IPS DF 19.7 (cell line): ENCODE data around the gene ALPL.

Experiments used
- DNase-seq: peaks from one replicate; pipeline ENCODE4 v3.0.0-alpha.2; 2013; ENCODE audit warnings: low read depth, low spot score

ALPL gene

DNA sequence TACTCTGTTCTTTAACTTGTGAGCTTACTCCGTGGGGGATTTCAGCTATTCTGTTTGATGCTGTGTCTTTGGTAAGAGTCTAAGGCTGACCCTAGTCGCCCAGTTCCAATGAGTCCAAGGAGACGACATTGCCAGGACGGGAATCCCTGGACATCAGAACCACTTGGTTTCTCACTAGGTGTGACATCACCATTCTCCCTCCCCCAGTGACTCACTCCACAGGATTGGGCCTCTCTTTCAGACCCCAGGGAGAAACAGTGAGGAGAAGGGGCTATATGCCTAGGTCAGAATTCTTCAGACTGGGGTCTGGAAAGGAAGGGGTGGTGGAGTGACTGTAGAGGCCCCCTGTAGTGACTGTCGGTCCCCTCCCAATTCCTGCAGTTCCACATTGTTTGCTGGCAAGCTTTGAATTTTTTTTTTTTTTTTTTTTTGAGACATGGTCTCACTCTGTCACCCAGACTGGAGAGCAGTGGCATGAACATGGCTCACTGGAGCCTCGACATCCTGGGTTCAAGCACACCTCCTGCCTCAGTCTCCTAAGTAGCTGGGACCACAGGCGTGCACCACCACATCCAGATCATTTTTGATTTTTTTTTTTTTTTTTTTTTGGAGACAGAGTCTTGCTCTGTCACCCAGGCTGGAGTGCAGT, 21.3 kb downstream of the ALPL start:
- DNase-seq, result no peak

DNA sequence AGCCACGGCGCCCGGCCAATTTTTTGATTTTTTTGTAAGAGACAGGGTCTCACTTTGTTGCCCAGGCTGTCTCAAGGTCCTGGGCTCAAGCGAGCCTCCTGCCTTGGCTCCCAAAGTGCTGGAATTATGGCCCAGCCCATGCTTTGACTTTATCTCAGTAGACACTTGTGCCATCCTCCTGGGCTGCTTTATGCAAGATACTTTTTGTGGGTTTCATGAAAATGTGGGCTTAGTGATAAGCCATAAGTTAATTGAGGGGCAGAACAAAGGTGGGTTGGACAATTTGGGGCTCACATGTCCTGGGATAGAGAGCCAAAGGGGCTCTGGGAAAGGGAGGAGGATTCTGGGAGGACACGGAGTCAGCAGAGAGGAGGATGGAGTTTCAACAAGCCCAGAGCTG, 22.0 kb downstream of the ALPL start:
- no peak for DNase-seq

DNA sequence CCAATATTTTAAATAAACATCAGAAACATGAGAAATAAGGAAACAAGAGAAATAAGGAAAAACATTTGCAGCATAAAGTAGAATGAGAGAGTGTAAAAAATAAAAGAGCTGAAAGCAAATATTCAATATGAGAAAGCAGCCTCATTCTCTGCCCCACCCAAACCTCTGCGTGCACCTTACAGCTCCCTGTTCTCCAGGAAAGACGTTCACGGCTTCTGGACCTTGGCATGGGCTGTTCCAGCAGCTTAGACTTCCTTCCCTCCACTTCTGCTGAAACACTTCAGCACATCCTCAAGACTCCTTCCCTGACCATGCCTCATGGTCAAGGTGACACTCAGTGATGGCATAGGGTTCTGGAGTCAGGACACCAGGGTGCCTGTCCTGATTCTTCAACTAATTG, 23.3 kb downstream of the ALPL start:
- no peak for DNase-seq

DNA sequence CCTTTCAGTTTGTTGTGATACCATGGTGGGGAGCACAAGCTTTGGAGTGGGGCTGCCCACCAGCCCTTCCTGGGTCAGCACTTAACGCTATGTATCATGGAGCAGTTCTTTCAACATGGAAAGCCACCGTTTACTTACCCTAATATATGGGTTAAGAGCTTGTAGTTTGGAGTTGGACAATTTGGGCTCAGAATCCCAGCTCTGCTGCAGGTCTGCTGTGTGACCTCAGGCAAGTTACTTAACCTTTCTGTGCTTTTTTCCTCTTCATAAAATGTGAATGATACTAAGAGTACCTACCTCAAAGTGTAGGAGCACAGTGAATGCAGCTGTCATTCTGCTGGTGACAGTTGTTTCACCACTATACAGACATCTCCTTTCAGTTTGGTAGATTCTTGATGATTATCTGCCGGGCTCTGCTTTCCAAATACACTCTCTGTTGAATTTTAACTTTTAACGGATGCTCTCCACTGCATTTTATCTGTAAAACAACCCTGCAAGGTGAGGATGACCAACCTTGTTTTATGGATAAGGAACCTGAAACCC, 23.8 kb downstream of the ALPL start:
- no peak for DNase-seq

DNA sequence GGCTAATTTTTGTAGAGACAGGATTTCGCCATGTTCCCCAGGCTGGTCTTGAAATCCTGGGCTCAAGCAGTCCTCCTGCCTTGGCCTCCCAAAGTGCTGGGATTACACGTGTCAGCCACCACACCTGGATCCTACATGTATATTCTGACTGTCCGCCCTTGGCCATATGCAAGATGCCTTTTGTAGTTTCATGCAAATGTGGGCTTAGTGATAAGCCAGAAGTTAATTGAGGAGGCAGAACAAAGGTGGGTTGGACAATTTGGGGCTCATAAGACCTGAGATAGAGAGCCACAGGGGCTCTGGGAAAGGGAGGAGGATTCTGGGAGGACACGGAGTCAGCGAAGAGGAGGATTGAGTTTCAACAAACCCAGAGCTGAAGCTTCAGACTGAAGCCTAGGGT, 24.9 kb downstream of the ALPL start:
- DNase-seq, result no peak

DNA sequence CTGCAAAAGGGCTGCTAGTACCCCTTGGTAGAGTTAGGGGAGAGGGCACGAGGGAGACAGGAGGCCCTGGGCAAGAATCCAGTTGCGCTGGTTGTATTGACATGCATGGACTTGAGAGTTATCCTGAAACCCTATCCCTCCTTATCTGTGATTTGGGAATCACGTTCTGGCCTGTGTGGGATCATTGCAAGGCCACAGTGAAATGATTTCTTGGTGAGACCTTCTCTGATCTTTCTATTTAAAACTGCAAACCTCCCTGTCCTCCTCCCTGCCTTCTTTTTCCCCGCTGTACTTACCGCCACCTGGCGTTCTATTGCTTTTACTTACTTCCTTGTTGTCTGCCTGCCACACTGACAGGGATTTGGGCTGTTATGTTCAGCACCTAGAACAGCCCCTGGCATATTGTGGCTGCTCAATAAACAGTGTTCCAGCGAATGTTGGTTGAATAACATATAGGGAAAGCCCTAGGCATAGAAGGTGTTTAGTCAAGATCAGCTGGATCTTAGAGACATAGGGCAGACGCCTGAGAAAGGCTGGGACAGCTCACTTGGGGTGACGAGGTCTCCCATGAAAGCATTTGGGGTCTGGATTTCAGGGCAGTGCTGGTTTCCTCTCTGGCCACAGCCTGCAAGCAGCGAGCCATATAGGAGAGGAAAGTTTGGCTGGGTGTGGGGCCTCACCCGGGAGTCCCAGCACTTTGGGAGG, 25.6 kb downstream of the ALPL start:
- no peak for DNase-seq

DNA sequence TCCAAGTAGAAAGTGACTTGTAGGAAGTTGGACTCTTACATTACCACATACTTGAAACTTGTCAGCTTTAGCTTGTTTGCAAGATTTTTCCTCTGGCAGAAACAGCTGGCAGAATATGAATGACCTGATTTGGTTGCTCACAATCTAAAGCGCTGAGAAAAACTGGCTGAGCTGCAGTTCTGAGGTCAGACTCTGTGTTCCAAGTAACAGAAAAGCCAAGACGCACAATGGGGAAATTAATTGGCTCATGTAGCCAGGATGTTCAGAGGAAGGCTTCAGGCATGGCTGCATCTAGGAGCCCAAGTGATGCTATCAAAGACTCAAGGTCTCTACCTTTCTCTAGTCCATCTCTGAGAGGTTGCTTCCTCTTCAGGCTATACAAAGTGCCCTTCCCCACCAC, 27.0 kb downstream of the ALPL start:
- no peak for DNase-seq

DNA sequence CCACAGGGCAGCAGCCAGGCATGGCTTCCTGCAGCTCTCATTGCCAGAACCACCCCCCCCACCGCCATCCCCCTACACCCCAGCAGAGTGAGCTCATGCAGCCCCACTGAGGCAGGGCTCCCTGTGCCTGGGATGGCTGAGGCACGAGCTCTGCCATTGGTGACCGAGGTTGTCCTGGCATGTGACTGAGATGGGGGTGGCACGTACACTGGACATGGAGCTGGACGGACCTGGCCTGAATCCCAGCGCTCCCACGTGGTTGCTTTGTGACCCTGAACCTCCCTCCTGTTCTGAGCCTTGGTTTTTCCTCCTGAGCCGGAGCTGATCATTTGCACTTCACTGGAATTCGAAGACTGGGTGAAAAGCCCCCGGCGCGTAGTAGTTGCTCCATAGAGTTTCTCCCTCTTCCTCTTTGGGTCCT, 28.3 kb downstream of the ALPL start:
- no peak for DNase-seq

DNA sequence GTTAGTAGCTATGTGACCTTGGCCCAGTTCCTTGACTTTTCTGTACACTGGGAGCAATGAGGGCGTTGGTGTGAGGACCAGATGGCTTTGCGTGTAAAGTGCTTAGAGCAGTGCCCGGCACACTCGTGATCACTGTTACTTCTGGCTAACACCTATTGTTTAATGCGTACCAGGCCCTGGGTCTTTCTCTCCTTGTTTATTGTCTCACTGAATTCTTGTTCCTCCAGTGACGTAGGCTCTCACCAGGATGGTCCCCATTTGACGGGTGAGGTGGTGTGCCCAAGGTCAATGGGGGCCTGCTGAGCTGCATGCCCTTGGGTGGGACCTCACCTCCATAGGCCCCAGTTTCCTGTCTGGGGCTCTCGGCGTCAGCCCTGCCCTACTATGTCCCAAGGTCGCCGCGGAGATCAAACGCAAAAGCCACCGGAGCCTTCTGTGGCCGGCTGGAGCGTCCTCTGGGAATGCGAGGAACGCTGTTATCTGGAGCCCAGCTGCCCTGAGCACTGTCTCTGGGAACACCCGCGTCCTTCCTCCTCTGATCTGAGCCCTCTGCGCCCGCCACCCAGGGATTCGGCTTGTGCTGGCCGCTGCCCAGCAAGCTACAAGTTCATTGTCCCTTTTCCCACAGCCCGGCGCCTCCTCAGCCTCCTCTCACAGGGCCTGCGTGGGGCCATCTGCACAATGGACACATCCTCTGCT, 28.9 kb downstream of the ALPL start:
- no peak for DNase-seq

DNA sequence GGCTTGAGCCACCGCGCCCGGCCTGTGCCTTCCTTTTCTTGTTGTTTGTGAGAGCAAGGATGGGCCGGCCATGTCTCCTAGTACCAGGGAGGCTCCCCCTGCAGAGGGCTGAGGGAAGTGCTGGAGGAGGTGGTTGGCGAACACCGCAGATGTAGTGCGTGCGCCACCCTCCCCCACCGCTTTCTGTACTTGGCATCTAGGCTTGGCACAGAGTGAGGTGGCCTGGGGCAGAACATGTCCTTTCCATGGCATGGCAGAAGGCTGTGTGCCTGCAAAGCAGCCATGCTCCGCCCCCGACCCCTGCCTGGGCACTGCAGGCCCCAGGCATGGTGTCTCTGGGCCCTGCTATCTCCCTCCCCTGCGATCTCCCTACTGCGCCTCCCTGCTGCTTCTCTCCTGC, 30.7 kb downstream of the ALPL start:
- no peak for DNase-seq

DNA sequence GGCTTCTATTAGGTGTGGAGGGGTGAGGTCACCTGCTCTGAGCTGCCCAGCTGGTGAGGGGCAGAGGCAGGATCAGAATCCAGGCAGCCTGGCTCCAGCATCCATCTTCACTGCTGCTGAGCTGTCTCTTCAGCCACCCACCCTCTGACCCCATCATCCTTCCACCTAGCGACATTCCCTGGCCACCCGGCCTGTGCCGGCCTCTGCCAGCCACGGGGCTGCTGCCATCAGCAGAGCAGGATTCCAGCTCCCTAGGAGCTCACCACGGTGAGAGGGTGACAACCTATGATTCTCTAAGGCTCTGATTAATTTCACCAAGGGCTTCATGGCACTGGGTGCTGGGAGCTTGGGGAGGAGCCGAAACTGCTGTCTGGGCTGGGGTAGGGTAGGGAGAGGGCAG, 32.1 kb downstream of the ALPL start:
- no peak for DNase-seq

DNA sequence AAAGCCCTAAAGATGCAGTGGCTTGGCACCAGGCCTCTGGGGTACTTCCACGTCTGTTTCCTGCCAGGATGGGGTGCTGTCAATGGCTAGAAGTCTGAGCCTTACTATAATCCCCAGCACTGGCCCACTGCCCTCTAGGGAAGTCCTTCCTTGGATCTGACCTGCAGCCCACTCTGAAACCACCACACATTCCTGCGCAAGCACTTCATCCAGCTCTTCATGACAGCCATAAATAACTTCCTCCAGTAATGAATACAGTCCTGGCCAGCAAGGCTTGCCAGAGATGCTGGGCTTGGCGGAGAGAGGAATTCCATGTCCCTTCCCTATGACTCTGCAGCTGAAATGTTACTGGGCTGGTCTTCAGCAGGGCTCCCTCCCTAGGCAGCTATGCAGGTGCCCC, 32.6 kb downstream of the ALPL start:
- no peak for DNase-seq

DNA sequence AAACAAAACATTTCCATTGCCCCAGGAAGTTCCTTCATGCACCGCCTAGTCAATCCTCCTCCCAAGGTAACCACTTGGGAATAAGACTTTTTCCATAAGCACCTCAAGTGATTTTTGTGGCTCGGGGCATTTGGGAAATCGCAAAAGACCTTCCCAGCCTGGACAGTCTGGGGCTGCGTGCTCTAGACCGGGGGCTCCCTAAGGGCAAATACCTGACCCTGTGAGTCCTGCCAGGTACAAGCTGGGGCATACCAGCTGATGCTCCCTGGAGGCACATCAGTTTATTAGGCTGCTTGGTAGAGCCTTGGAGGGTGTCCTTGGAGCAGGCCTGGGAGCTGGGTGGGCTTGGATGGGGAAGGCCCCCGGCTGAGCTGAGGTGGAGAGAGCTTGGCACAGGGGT, 34.4 kb downstream of the ALPL start:
- no peak for DNase-seq

DNA sequence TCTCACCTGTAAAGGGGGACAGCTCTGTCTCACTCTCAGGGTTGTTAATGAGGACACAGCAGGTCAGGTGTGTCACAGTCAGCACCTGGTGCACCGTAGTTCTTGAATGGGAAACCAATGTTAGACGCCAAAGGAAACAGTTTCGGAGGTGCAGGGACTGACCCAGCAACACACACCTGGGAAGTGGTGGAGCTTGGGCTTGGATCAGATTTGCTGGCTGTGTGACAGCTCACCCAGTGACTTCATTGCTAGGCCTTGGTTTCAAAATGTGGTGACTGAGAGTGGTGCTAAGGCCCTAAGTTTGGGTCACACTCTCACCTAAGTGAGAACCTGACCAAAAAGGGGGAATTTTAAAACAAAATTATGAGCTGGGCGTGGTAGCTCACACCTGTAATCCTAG, 34.9 kb downstream of the ALPL start:
- no peak for DNase-seq

DNA sequence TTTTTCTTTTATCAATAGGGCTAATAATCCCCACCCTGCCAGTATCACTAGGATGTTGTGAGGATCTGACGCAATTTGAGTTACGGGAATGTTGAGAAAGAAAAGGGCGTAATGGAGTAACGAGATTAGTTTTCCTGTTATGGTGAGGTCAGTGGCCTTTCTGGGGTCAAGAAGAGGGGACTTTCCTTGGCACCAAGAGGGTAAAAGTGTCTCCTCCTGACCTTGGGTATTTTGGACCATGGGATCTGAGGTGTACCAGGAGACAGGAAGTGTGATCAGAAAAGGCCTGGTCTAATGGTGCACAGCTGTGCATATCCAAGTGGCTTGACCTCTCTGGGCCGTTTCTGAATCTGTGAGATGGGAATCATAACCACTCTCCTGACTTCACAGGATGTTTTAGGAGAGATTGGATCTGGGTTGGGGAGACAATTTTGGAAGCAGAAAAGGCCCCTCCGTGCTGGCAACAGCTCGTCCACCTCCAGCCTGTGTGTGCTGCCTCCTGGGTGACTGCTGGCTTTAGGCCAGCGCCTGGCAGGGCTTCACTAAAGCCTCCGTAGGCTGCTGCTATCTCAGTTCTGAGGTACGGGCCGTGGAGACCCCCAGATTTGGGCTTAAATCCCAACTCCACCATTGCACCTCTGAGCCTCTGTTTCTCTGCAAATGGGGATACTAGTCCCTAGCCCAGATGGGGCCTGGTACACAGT, 37.1 kb downstream of the ALPL start:
- no peak for DNase-seq

DNA sequence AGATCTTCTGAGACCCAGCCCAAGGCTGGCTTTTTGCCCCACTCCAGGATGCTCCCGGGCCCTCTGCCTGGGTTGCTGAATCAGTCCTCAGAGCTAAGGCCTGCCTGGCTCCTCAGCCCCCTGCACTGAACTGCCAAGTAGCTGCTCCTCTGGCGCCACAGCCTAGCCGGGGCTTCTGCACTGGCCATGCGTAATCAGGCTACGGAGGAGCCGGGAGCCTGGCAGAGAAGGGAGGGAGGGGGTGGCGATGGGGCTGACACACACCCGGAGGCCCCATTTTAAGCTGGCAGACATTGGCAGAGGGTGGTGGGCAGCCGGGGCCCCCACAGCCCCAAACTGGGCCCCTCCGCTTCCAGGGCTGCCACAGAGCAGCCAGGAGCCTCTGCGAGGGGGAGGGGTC, 38.7 kb downstream of the ALPL start:
- no peak for DNase-seq

DNA sequence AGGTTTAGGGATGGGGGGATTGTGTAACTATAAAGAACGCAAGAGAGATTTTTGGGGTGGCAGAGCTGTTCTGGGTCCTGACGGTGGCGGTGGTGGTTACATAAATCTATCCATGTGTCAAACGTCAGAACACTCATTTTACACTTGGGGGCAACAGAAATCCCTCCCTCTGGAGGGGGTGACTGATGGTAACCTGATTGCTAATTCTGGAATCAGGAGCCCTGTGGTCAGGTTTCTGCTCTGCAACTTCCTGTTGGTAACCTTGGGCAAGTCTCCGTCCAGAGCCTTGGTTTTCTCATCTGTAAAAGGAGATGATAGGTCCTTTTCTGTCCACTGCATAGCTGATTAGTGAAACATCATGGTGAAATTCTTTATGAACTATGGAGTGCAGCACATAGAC, 40.9 kb downstream of the ALPL start:
- no peak for DNase-seq

DNA sequence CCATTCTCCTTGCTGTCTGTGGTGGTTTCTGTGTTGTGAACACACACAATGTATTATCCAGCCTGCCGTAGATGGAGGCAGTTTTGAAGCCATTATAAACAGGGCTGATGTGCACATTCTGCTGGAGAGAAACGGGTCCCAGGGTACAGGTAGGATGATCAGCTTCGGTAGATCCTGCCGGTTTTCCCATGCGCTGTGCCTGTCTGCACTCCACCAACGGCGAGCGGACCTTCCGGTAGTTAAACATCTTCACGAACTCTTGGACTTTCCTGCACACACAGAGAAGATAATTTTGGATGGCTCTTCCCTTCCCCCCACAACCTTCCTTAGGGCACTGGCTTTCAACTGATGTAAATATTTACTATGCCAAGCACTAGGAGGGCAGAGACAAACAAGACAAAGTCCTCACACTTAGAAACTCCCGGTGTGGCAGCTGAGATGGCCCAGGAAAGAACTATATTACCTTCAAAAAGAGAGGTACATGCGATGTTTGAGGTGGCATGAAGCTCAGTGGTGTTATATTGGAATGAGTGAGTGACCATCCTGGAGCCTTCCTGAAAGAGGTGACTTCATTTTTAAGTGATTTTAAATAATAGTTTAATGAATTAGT, 41.7 kb downstream of the ALPL start:
- DNase-seq, result no peak

DNA sequence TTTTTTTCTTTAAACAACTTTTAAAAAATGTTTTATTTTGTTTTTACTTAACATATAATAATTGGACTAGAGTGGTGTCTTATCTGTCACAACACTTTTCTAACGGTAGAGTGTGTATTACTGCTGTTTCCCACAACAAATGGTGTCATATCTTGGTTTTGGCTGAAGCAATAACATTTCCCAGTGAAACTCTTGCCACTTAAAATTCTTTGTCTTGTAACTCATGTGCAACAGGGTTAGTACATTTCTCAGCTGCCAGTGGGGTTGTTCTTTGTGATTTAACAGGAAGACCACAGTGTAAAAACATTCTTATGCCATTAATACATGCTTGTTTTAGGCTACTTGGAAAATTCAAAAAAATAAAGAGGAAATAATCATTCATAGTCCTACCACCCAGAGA, 43.5 kb downstream of the ALPL start:
- DNase-seq, result no peak

DNA sequence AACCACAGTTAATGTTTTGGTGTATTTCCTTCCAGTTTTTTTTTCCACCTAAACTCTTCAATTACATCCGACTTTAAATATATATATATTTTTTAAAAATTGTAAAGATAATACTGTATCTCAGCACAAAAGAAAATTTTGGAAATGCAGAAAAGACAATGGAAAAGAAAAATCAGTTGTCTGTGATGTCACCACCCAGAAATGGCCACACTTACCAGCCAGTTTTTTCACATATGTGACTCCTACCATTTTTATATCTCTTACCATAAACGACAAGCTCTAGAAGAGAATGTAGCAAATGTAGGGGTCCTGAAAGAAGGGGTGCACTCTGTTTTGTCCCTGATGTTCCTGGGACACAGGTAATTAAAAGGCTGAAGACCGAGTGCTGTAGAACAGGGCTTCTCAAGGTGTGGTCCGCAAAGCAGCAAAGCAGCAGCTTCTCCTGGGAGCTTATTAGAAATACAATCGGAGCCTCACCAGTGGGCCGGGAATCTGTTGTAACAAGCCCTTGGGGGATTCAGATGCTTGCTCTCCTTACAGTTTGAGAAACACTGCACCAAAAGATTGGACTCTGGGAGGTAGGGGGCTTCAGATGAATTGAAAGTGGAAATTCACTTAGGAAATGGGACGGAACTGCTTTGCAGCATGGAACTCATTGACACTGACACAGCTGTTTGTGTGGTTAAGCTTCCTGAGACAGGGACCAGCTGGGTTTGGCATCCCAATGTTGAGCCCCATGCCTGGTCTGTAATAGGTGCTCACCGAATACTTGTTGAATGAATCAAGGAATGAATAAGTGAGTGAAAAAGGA, 44.1 kb downstream of the ALPL start:
- DNase-seq, result no peak
